ENCODE measurements around the gene MRPL16. TPM values are rescaled to one million over a fixed set of nuclear protein-coding genes. Genes with fewer than 3 reads are reported as not detected.
"Not testable (repeated sequence)": the region's sequence is repeated elsewhere in the genome, so short reads cannot be mapped to it uniquely, and the experiment has no call there.

MRPL16 gene
- polyA plus RNA-seq, result 10 to 100 TPM; 44.8 to 58.1 TPM

GRCh38 chr11:59810189-59810910 is at the start of gene MRPL16:
MRPL16 (minus strand) TSS chr11:59810778; CDS start chr11:59810658, 120 bp downstream.
- H3K27ac ChIP-seq (ENCODE audit: low read depth in 2 of 2, low read length in 1 of 2), result peak within 1 kb of the TSS; percentile 75 to 94
- H3K9me3 ChIP-seq (ENCODE audit: control insufficient read depth in 2 of 2, insufficient read depth in 1 of 2, low read depth in 1 of 2, low read length in 1 of 2), result no peaks in the 10 kb centered on the region
- H3K4me1 ChIP-seq (ENCODE audit: control insufficient read depth in 2 of 2, insufficient read depth in 2 of 2, low read length in 1 of 2), result peaks cover 0 to 5% of the 10 kb centered on the region in 2 donors
- 0 to 1% methylated on average over 54 of the region's 54 CpGs for WGBS, 2 donors
- peak within 1 kb of the TSS; percentile 69 to 82 for H3K4me3 ChIP-seq (ENCODE audit: low read depth in 1 of 2, low read length in 2 of 2)
- H3K36me3 ChIP-seq (ENCODE audit: control insufficient read depth in 2 of 2, insufficient read depth in 2 of 2, low read length in 1 of 2), result peaks cover 10 to 14% of the 10 kb centered on the region in 2 donors
- H3K27me3 ChIP-seq (ENCODE audit: control insufficient read depth in 1 of 2, insufficient read depth in 2 of 2, low read length in 2 of 2), result no peaks in the 10 kb centered on the region

GRCh38 chr11:59859673-59860072 is 49.1 kb upstream of the MRPL16 start:
- no peak overlapping the region for H3K4me3 ChIP-seq (ENCODE audit: low read depth in 1 of 2, low read length in 2 of 2)
- no peaks in the 10 kb centered on the region for H3K4me1 ChIP-seq (ENCODE audit: control insufficient read depth in 2 of 2, insufficient read depth in 2 of 2, low read length in 1 of 2)
- H3K9me3 ChIP-seq (ENCODE audit: control insufficient read depth in 2 of 2, insufficient read depth in 1 of 2, low read depth in 1 of 2, low read length in 1 of 2), result no peaks in the 10 kb centered on the region

GRCh38 chr11:59857439-59858434 is 47.2 kb upstream of the MRPL16 start:
- WGBS, 2 donors, result 56 to 61% methylated on average over 10 of the region's 10 CpGs
- H3K27me3 ChIP-seq (ENCODE audit: control insufficient read depth in 1 of 2, insufficient read depth in 2 of 2, low read length in 2 of 2), result no peaks in the 10 kb centered on the region
- H3K36me3 ChIP-seq (ENCODE audit: control insufficient read depth in 2 of 2, insufficient read depth in 2 of 2, low read length in 1 of 2), result no peaks in the 10 kb centered on the region
- no peak overlapping the region for H3K4me3 ChIP-seq (ENCODE audit: low read depth in 1 of 2, low read length in 2 of 2)
- no peak overlapping the region for H3K27ac ChIP-seq (ENCODE audit: low read depth in 2 of 2, low read length in 1 of 2)
- no peaks in the 10 kb centered on the region for H3K9me3 ChIP-seq (ENCODE audit: control insufficient read depth in 2 of 2, insufficient read depth in 1 of 2, low read depth in 1 of 2, low read length in 1 of 2)
- H3K4me1 ChIP-seq (ENCODE audit: control insufficient read depth in 2 of 2, insufficient read depth in 2 of 2, low read length in 1 of 2), result no peaks in the 10 kb centered on the region

More at GRCh38 chr11:59859673-59860072, 49.1 kb upstream of the MRPL16 start:
- no peaks in the 10 kb centered on the region for H3K36me3 ChIP-seq (ENCODE audit: control insufficient read depth in 2 of 2, insufficient read depth in 2 of 2, low read length in 1 of 2)
- H3K27ac ChIP-seq (ENCODE audit: low read depth in 2 of 2, low read length in 1 of 2), result no peak overlapping the region
- no peaks in the 10 kb centered on the region for H3K27me3 ChIP-seq (ENCODE audit: control insufficient read depth in 1 of 2, insufficient read depth in 2 of 2, low read length in 2 of 2)

GRCh38 chr11:59854871-59855270 is 44.3 kb upstream of the MRPL16 start:
- 44 to 65% methylated on average over 2 of the region's 2 CpGs for WGBS, 2 donors
- H3K4me1 ChIP-seq (ENCODE audit: control insufficient read depth in 2 of 2, insufficient read depth in 2 of 2, low read length in 1 of 2), result no peaks in the 10 kb centered on the region
- H3K36me3 ChIP-seq (ENCODE audit: control insufficient read depth in 2 of 2, insufficient read depth in 2 of 2, low read length in 1 of 2), result no peaks in the 10 kb centered on the region
- H3K9me3 ChIP-seq (ENCODE audit: control insufficient read depth in 2 of 2, insufficient read depth in 1 of 2, low read depth in 1 of 2, low read length in 1 of 2), result no peaks in the 10 kb centered on the region
- H3K4me3 ChIP-seq (ENCODE audit: low read depth in 1 of 2, low read length in 2 of 2), result no peak overlapping the region
- H3K27ac ChIP-seq (ENCODE audit: low read depth in 2 of 2, low read length in 1 of 2), result no peak overlapping the region
- H3K27me3 ChIP-seq (ENCODE audit: control insufficient read depth in 1 of 2, insufficient read depth in 2 of 2, low read length in 2 of 2), result no peaks in the 10 kb centered on the region

GRCh38 chr11:59851416-59851815 is 40.8 kb upstream of the MRPL16 start:
- H3K27me3 ChIP-seq (ENCODE audit: control insufficient read depth in 1 of 2, insufficient read depth in 2 of 2, low read length in 2 of 2); H3K4me1 ChIP-seq (ENCODE audit: control insufficient read depth in 2 of 2, insufficient read depth in 2 of 2, low read length in 1 of 2); H3K4me3 ChIP-seq (ENCODE audit: low read depth in 1 of 2, low read length in 2 of 2); H3K36me3 ChIP-seq (ENCODE audit: control insufficient read depth in 2 of 2, insufficient read depth in 2 of 2, low read length in 1 of 2); H3K27ac ChIP-seq (ENCODE audit: low read depth in 2 of 2, low read length in 1 of 2); H3K9me3 ChIP-seq (ENCODE audit: control insufficient read depth in 2 of 2, insufficient read depth in 1 of 2, low read depth in 1 of 2, low read length in 1 of 2): not testable (repeated sequence)
- 89 to 90% methylated on average over 5 of the region's 5 CpGs for WGBS, 2 donors

GRCh38 chr11:59849551-59849950 is 39.0 kb upstream of the MRPL16 start:
- H3K9me3 ChIP-seq (ENCODE audit: control insufficient read depth in 2 of 2, insufficient read depth in 1 of 2, low read depth in 1 of 2, low read length in 1 of 2); H3K27me3 ChIP-seq (ENCODE audit: control insufficient read depth in 1 of 2, insufficient read depth in 2 of 2, low read length in 2 of 2); H3K36me3 ChIP-seq (ENCODE audit: control insufficient read depth in 2 of 2, insufficient read depth in 2 of 2, low read length in 1 of 2); H3K27ac ChIP-seq (ENCODE audit: low read depth in 2 of 2, low read length in 1 of 2); H3K4me3 ChIP-seq (ENCODE audit: low read depth in 1 of 2, low read length in 2 of 2); H3K4me1 ChIP-seq (ENCODE audit: control insufficient read depth in 2 of 2, insufficient read depth in 2 of 2, low read length in 1 of 2): not testable (repeated sequence)
- 91 to 98% methylated on average over 2 of the region's 2 CpGs for WGBS, 2 donors

GRCh38 chr11:59849129-59849528 is 38.6 kb upstream of the MRPL16 start:
- no peaks in the 10 kb centered on the region for H3K27me3 ChIP-seq (ENCODE audit: control insufficient read depth in 1 of 2, insufficient read depth in 2 of 2, low read length in 2 of 2)
- H3K4me3 ChIP-seq (ENCODE audit: low read depth in 1 of 2, low read length in 2 of 2), result no peak overlapping the region
- H3K27ac ChIP-seq (ENCODE audit: low read depth in 2 of 2, low read length in 1 of 2), result no peak overlapping the region
- H3K9me3 ChIP-seq (ENCODE audit: control insufficient read depth in 2 of 2, insufficient read depth in 1 of 2, low read depth in 1 of 2, low read length in 1 of 2), result no peaks in the 10 kb centered on the region
- peaks cover 0 to 2% of the 10 kb centered on the region in 2 donors for H3K4me1 ChIP-seq (ENCODE audit: control insufficient read depth in 2 of 2, insufficient read depth in 2 of 2, low read length in 1 of 2)
- WGBS, 2 donors, result 15% methylated on average over 2 of the region's 2 CpGs
- H3K36me3 ChIP-seq (ENCODE audit: control insufficient read depth in 2 of 2, insufficient read depth in 2 of 2, low read length in 1 of 2), result no peaks in the 10 kb centered on the region

- not testable (repeated sequence) for H3K4me1 ChIP-seq (ENCODE audit: control insufficient read depth in 2 of 2, insufficient read depth in 2 of 2, low read length in 1 of 2); H3K27me3 ChIP-seq (ENCODE audit: control insufficient read depth in 1 of 2, insufficient read depth in 2 of 2, low read length in 2 of 2); H3K36me3 ChIP-seq (ENCODE audit: control insufficient read depth in 2 of 2, insufficient read depth in 2 of 2, low read length in 1 of 2); H3K9me3 ChIP-seq (ENCODE audit: control insufficient read depth in 2 of 2, insufficient read depth in 1 of 2, low read depth in 1 of 2, low read length in 1 of 2); H3K27ac ChIP-seq (ENCODE audit: low read depth in 2 of 2, low read length in 1 of 2); H3K4me3 ChIP-seq (ENCODE audit: low read depth in 1 of 2, low read length in 2 of 2)
- WGBS, 2 donors, result 94 to 95% methylated on average over 6 of the region's 6 CpGs
These were observed 37.9 kb upstream of the MRPL16 start for GRCh38 chr11:59848439-59848838.

- Histone ChIP-seq H3K27me3 (ENCODE audit: control insufficient read depth in 1 of 2, insufficient read depth in 2 of 2, low read length in 2 of 2) (no peaks in the 10 kb centered on the region), H3K4me1 (ENCODE audit: control insufficient read depth in 2 of 2, insufficient read depth in 2 of 2, low read length in 1 of 2) (peaks cover 0 to 2% of the 10 kb centered on the region in 2 donors), H3K27ac (ENCODE audit: low read depth in 2 of 2, low read length in 1 of 2) (no peak overlapping the region), H3K36me3 (ENCODE audit: control insufficient read depth in 2 of 2, insufficient read depth in 2 of 2, low read length in 1 of 2) (no peaks in the 10 kb centered on the region), H3K4me3 (ENCODE audit: low read depth in 1 of 2, low read length in 2 of 2) (no peak overlapping the region), H3K9me3 (ENCODE audit: control insufficient read depth in 2 of 2, insufficient read depth in 1 of 2, low read depth in 1 of 2, low read length in 1 of 2) (no peaks in the 10 kb centered on the region)
- 83 to 86% methylated on average over 3 of the region's 3 CpGs for WGBS, 2 donors
These were observed 37.0 kb upstream of the MRPL16 start for GRCh38 chr11:59847626-59848025.
